Peyer's patch (tissue), 4 donors: ENCODE results near the gene TMEM150A. TPM values are rescaled to one million over a fixed set of nuclear protein-coding genes. Genes with fewer than 3 reads are reported as not detected.

ENCODE experiments used
- DNase-seq, 3 donors: peaks; one replicate each; pipeline ENCODE4 v3.0.0-alpha.2; 2017 to 2019
- H3K27ac ChIP-seq, 4 donors: fragments of 200-600 bp; sonication (generic); one replicate each; pipeline ENCODE4 v1.5.1; 2016 to 2019
- H3K27me3 ChIP-seq, 2 donors: fragments of 200-600 bp; sonication (generic); one replicate each; pipeline ENCODE4 v1.5.1; 2019
- H3K36me3 ChIP-seq, 3 donors: fragments of 200-600 bp; sonication (generic); one replicate each; pipeline ENCODE4 v1.5.1; 2016 to 2019
- H3K4me1 ChIP-seq, 4 donors: fragments of 200-600 bp; sonication (generic); one replicate each; pipeline ENCODE4 v1.5.1; 2016 to 2019
- H3K4me3 ChIP-seq, 4 donors: fragments of 200-600 bp; sonication (generic); 1 replicate in 3 of 4; 2 replicates in 1 of 4; pipeline ENCODE4 v1.5.1; 2016 to 2019; ENCODE audit warnings: mild to moderate bottlenecking in 1 of 4
- H3K9me3 ChIP-seq, 4 donors: fragments of 200-600 bp; sonication (generic); one replicate each; pipeline ENCODE4 v1.5.1; 2016 to 2019; ENCODE audit warnings: mild to moderate bottlenecking in 1 of 4
- CTCF ChIP-seq, 6 experiments: fragments of 450-650 bp in 4 of 6; fragments of 200-600 bp in 2 of 6; sonication (generic) in 1 of 6; IDR thresholded peaks; one replicate each; pipeline ENCODE4 v1.5.1; 2017 to 2019; ENCODE audit warnings: antibody characterized with exemption in 6 of 6, mild to moderate bottlenecking in 3 of 6, moderate library complexity in 1 of 6
- POLR2A ChIP-seq, 2 donors: fragments of 450-650 bp; IDR thresholded peaks; one replicate each; pipeline ENCODE4 v1.5.1; 2017; ENCODE audit warnings: antibody characterized with exemption in 2 of 2, mild to moderate bottlenecking in 2 of 2, moderate library complexity in 2 of 2
- total RNA-seq, 4 donors: library from RNA; depleted of rRNA; stranded (reverse); fragments of >200 nt; gene quantifications; one replicate each; pipeline ENCODE4 v1.1.0, GENCODE V29; 2016

TMEM150A gene
- total RNA-seq, 4 donors from 2014 or later = 7.5 to 24.0 (median 15.5) TPM

- H3K27ac ChIP-seq = peak overlapping the region in 1 of 4 donors; percentile 22
- H3K4me3 ChIP-seq = no peak overlapping the region
- H3K36me3 ChIP-seq = no peaks in the 10 kb centered on the region
- H3K27me3 ChIP-seq = no peaks in the 10 kb centered on the region
- no peak for TF ChIP-seq POLR2A (IDR thresholded peaks at IDR 0.05)
- no peak for TF ChIP-seq CTCF (IDR thresholded peaks at IDR 0.05)
- DNase-seq = no peak
- no peaks in the 10 kb centered on the region for H3K9me3 ChIP-seq
- H3K4me1 ChIP-seq = peaks cover 6 to 59% (median 11%) of the 10 kb centered on the region in 4 donors
These were observed 13.9 kb downstream of the TMEM150A start for GRCh38 chr2:85588645-85589044.

GRCh38 chr2:85588236-85588635 lies 14.3 kb downstream of the TMEM150A start:
- H3K36me3 ChIP-seq = no peaks in the 10 kb centered on the region
- no peak for TF ChIP-seq POLR2A (IDR thresholded peaks at IDR 0.05)
- no peak for TF ChIP-seq CTCF (IDR thresholded peaks at IDR 0.05)
- peak overlapping the region in 1 of 4 donors; percentile 22 for H3K27ac ChIP-seq
- H3K27me3 ChIP-seq = no peaks in the 10 kb centered on the region
- no peaks in the 10 kb centered on the region for H3K9me3 ChIP-seq
- H3K4me3 ChIP-seq = no peak overlapping the region
- DNase-seq = no peak
- H3K4me1 ChIP-seq = peaks cover 6 to 63% (median 14%) of the 10 kb centered on the region in 4 donors

GRCh38 chr2:85585781-85586105 lies 16.8 kb downstream of the TMEM150A start:
- no peak for DNase-seq
- Histone ChIP-seq H3K4me1 (peaks cover 6 to 61% (median 14%) of the 10 kb centered on the region in 4 donors), H3K27ac (peak overlapping the region; percentile 68 to 99 (median 90)), H3K9me3 (no peaks in the 10 kb centered on the region), H3K4me3 (peak overlapping the region in 1 of 4 donors; percentile 76), H3K27me3 (no peaks in the 10 kb centered on the region), H3K36me3 (peaks cover 0 to 10% (median 0%) of the 10 kb centered on the region in 3 donors)
- no peak for TF ChIP-seq POLR2A (IDR thresholded peaks at IDR 0.05)
- TF ChIP-seq CTCF (IDR thresholded peaks at IDR 0.05) = no peak

- TF ChIP-seq POLR2A (IDR thresholded peaks at IDR 0.05) = peak in 1 of 2 donors; percentile 56
- TF ChIP-seq CTCF (IDR thresholded peaks at IDR 0.05) = no peak
- Histone ChIP-seq H3K27ac (peak overlapping the region; percentile 68 to 99 (median 90)), H3K36me3 (peaks cover 0 to 10% (median 0%) of the 10 kb centered on the region in 3 donors), H3K27me3 (no peaks in the 10 kb centered on the region), H3K9me3 (no peaks in the 10 kb centered on the region), H3K4me1 (peaks cover 6 to 58% (median 14%) of the 10 kb centered on the region in 4 donors), H3K4me3 (peak overlapping the region; percentile 44 to 79 (median 68))
- DNase-seq = peak in 2 of 3 donors; percentile 70 to 83
These were observed 17.4 kb downstream of the TMEM150A start for GRCh38 chr2:85584857-85585780.

- TF ChIP-seq POLR2A (IDR thresholded peaks at IDR 0.05) (peak; percentile 10 to 19), CTCF (IDR thresholded peaks at IDR 0.05) (no peak)
- peak within 1 kb of the TSS; percentile 44 to 79 (median 68) for H3K4me3 ChIP-seq
These were observed 18.1 kb downstream of the TMEM150A start, which contains the start of gene VAMP5 for GRCh38 chr2:85584354-85584856. Gene VAMP5, plus strand, starts transcription at chr2:85584431. Its CDS starts 60 bp downstream, at chr2:85584491.

More at GRCh38 chr2:85584354-85584856, 18.1 kb downstream of the TMEM150A start, which contains the start of gene VAMP5:
- no peaks in the 10 kb centered on the region for H3K9me3 ChIP-seq
- no peaks in the 10 kb centered on the region for H3K27me3 ChIP-seq
- peaks cover 0 to 10% (median 0%) of the 10 kb centered on the region in 3 donors for H3K36me3 ChIP-seq
- H3K4me1 ChIP-seq = peaks cover 6 to 59% (median 14%) of the 10 kb centered on the region in 4 donors
- H3K27ac ChIP-seq = peak within 1 kb of the TSS; percentile 68 to 99 (median 90)
- DNase-seq = peak in 2 of 3 donors; percentile 73 to 85
